ENCODE data around the gene ABCC3. TPM values are rescaled to one million over a fixed set of nuclear protein-coding genes. Genes with fewer than 3 reads are reported as not detected.

ABCC3 gene
- total and polyA plus RNA-seq, 9 of the 15 experiments (the other 6 are each of a cell fraction or from before 2014, with no cell fraction given) = 0.03 to 1.6 (median 0.42) TPM; not detected in 5

GRCh38 chr17:50707289-50708049 is 72.8 kb downstream of the ABCC3 start, which contains the start of gene ANKRD40 (continued):
- TF ChIP-seq AFF4 (CRISPR knock-in tag; IDR thresholded peaks at IDR 0.05) (peak; percentile 86), ZNF431 (CRISPR knock-in tag; IDR thresholded peaks at IDR 0.05) (peak; percentile 10; the same call in 1 of the 2 replicates), ZNF780A (CRISPR knock-in tag; IDR thresholded peaks at IDR 0.05) (no peak), ESRRB (CRISPR knock-in tag; IDR thresholded peaks at IDR 0.05; ENCODE audit: borderline replicate concordance) (no peak), MYC (IDR thresholded peaks at IDR 0.05; ENCODE audit: low read depth, low read length) (peak; percentile 87), MYC (CRISPR knock-in tag; IDR thresholded peaks at IDR 0.05; ENCODE audit: borderline replicate concordance, low read depth) (peak; percentile 90; the same call in 1 of the 2 replicates), TRIM28 (IDR thresholded peaks at IDR 0.05) (0 out of 2 replicates have a peak, but pooled peaks have one; percentile 29), CHAMP1 (IDR thresholded peaks at IDR 0.05) (no peak), NFYB (IDR thresholded peaks at IDR 0.05; ENCODE audit: extremely low read depth, insufficient read length) (no peak), RAD51 (IDR thresholded peaks at IDR 0.05; ENCODE audit: borderline replicate concordance, low read depth) (peak; percentile 35; the same call in 1 of the 2 replicates), RFX5 (IDR thresholded peaks at IDR 0.05; ENCODE audit: low read depth, low read length) (no peak), SIN3B (IDR thresholded peaks at IDR 0.05; ENCODE audit: low read depth) (peak; percentile 86), ZNF232 (CRISPR knock-in tag; IDR thresholded peaks at IDR 0.05) (0 out of 2 replicates have a peak, but pooled peaks have one; percentile 52), HNRNPLL (IDR thresholded peaks at IDR 0.05; ENCODE audit: low read depth, low read length, poor library complexity, severe bottlenecking) (no peak), TRIM24 (IDR thresholded peaks at IDR 0.05) (peak in 1 of 2 experiments; percentile 95; a peak in 2 of 4 replicates), PML (IDR thresholded peaks at IDR 0.05; ENCODE audit: low read length) (peak; percentile 53; the same call in 1 of the 2 replicates), ZBTB11 (CRISPR knock-in tag; IDR thresholded peaks at IDR 0.05) (peak; percentile 95 to 100 (median 98))
